ENCODE measurements around the gene OLFM1.

GRCh38 chr9:135135929-135136315 is 48.5 kb downstream of the OLFM1 start:
- no peak for TF ChIP-seq CTCF (IDR thresholded peaks at IDR 0.05; ENCODE audit: insufficient read depth, low read depth, low read length)
- no peak for TF ChIP-seq EZH2 (IDR thresholded peaks at IDR 0.05; ENCODE audit: insufficient read depth, low read length)

Data from astrocyte (in vitro differentiated cells and primary cell).